HepG2 (cell line): ENCODE measurements around the gene SVOP. TPM values are rescaled to one million over a fixed set of nuclear protein-coding genes. Genes with fewer than 3 reads are reported as not detected.

ENCODE experiments used
- ATAC-seq: fragments of 200-7000 bp; cut with Tn5 transposase; 3 replicates; pipeline ENCODE4 v1.9.1; 2020; ENCODE audit warnings: mild to moderate bottlenecking, moderate library complexity
- BruUV-seq: library from RNA; stranded (reverse); fragments of 400-500 nt; replicated peaks from 2 replicates; lab custom pipeline; 2021; lab: Mats Ljungman, UMichigan
- CTCF ChIA-PET: fragments of 300-600 bp; formaldehyde crosslinking; extraction: SDS; loops from one replicate; lab custom pipeline; 2021; ENCODE audit warnings: low total read pairs, inconsistent platforms, low intra/inter-chr PET ratio; lab: Yijun Ruan, JAX
- POLR2A ChIA-PET: fragments of 350-600 bp; sonication (Branson Sonifier 250); formaldehyde crosslinking; loops from one replicate; lab custom pipeline; 2020; ENCODE audit warnings: antibody characterized with exemption, inconsistent platforms; lab: Yijun Ruan, JAX
- DNase-seq: peaks from one replicate; pipeline ENCODE4 v3.0.0-alpha.2; 2015; ENCODE audit warnings: low spot score
- FAIRE-seq: peaks from 3 replicates; lab custom pipeline; 2011; peaks lifted over from hg19 to GRCh38; lab: Jason Lieb, UNC
- H2AFZ ChIP-seq: one replicate; pipeline ENCODE4 v1.6.1; 2011; ENCODE audit warnings: low read length, inconsistent platforms
- H3K27ac ChIP-seq: fragments of 300-600 bp; 3 replicates; pipeline ENCODE4 v1.8.0; 2011; ENCODE audit warnings: mixed run types, mild to moderate bottlenecking, mixed read lengths, low read length, inconsistent platforms; ENCODE audit not compliant: insufficient read depth; ENCODE audit errors: extremely low read length
- H3K27me3 ChIP-seq, 2 experiments: fragments of 200-600 bp in 1 of 2; 2 replicates in 1 of 2; 3 replicates in 1 of 2; pipeline versions ENCODE4 v1.6.0 to v1.8.0; 2011; ENCODE audit warnings: low read length in 2 of 2, mild to moderate bottlenecking in 2 of 2, moderate library complexity in 2 of 2, inconsistent platforms in 1 of 2; ENCODE audit not compliant: insufficient read depth in 2 of 2, control insufficient read depth in 1 of 2
- H3K36me3 ChIP-seq, 2 experiments: fragments of 200-600 bp in 1 of 2; replicated peaks in 1 of 2; 2 replicates in 1 of 2; 3 replicates in 1 of 2; pipeline versions ENCODE4 v1.5.1 to v1.8.0; 2011; ENCODE audit warnings: low read length in 2 of 2, inconsistent platforms in 1 of 2; ENCODE audit not compliant: insufficient read depth in 2 of 2, control insufficient read depth in 1 of 2
- H3K4me1 ChIP-seq: 2 replicates; pipeline ENCODE4 v1.5.1; 2012; ENCODE audit warnings: low read length, inconsistent platforms; ENCODE audit not compliant: insufficient read depth
- H3K4me2 ChIP-seq: 2 replicates; pipeline ENCODE4 v1.6.0; 2011; ENCODE audit warnings: low read depth, low read length, inconsistent platforms
- H3K4me3 ChIP-seq, 3 experiments: fragments of 200-600 bp in 1 of 3; sonication (generic), shearing (Covaris generic) in 1 of 3; replicated peaks in 1 of 3; 2 replicates each; pipeline ENCODE4 v1.5.1; 2011 to 2016; ENCODE audit warnings: low read length in 3 of 3, inconsistent platforms in 2 of 3, low read depth in 2 of 3, mild to moderate bottlenecking in 2 of 3, control low read depth in 1 of 3, mixed read lengths in 1 of 3; ENCODE audit not compliant: insufficient read depth in 1 of 3
- H3K79me2 ChIP-seq: one replicate; pipeline ENCODE4 v1.6.1; 2011; ENCODE audit warnings: low read length, inconsistent platforms; ENCODE audit not compliant: insufficient read depth
- H3K9ac ChIP-seq: 2 replicates; pipeline ENCODE4 v1.6.0; 2011; ENCODE audit warnings: mild to moderate bottlenecking, low read depth, low read length, inconsistent platforms; ENCODE audit not compliant: insufficient read depth
- H3K9me3 ChIP-seq: 2 replicates; pipeline ENCODE4 v1.5.1; 2012; ENCODE audit warnings: mild to moderate bottlenecking, low read length
- H4K20me1 ChIP-seq: 2 replicates; pipeline ENCODE4 v1.6.0; 2011; ENCODE audit warnings: inconsistent platforms, mild to moderate bottlenecking, low read length, moderate library complexity; ENCODE audit not compliant: insufficient read depth
- GATA4 ChIP-seq: sonication (generic); IDR thresholded peaks from 2 replicates; pipeline ENCODE4 v1.6.1; 2016; ENCODE audit warnings: antibody characterized with exemption, low read depth, borderline replicate concordance
- MYNN ChIP-seq: sonication (generic); formaldehyde crosslinking; IDR thresholded peaks from 2 replicates; pipeline ENCODE4 v1.4.0; 2020; ENCODE audit warnings: mild to moderate bottlenecking, low read depth, missing genetic modification reagents
- ZBTB43 ChIP-seq: sonication (generic); formaldehyde crosslinking; conservative IDR thresholded peaks from 2 replicates; pipeline ENCODE4 v1.4.0; 2020; ENCODE audit warnings: missing genetic modification reagents
- ZBTB7B ChIP-seq: sonication (generic); formaldehyde crosslinking; IDR thresholded peaks from 2 replicates; pipeline ENCODE4 v1.4.0; 2020; ENCODE audit warnings: missing genetic modification reagents
- ZNF224 ChIP-seq: sonication (generic); formaldehyde crosslinking; IDR thresholded peaks from 2 replicates; pipeline ENCODE4 v1.5.0; 2020; ENCODE audit warnings: mild to moderate bottlenecking, missing genetic modification reagents
- ZNF432 ChIP-seq: sonication (generic); formaldehyde crosslinking; IDR thresholded peaks from 2 replicates; pipeline ENCODE4 v1.5.0; 2020; ENCODE audit warnings: missing genetic modification reagents, mild to moderate bottlenecking, borderline replicate concordance
- ZNF484 ChIP-seq: sonication (generic); formaldehyde crosslinking; IDR thresholded peaks from 2 replicates; pipeline ENCODE4 v1.5.1; 2020; ENCODE audit warnings: mild to moderate bottlenecking, low read depth, missing genetic modification reagents, borderline replicate concordance
- ZNF557 ChIP-seq: sonication (generic); formaldehyde crosslinking; IDR thresholded peaks from 2 replicates; pipeline ENCODE4 v1.4.0; 2020; ENCODE audit warnings: missing genetic modification reagents
- ZNF615 ChIP-seq: sonication (generic); formaldehyde crosslinking; IDR thresholded peaks from 2 replicates; pipeline ENCODE4 v1.5.0; 2020; ENCODE audit warnings: mild to moderate bottlenecking, missing genetic modification reagents, borderline replicate concordance
- ZNF781 ChIP-seq: sonication (generic); formaldehyde crosslinking; IDR thresholded peaks from 2 replicates; pipeline ENCODE4 v1.5.1; 2020; ENCODE audit warnings: borderline replicate concordance, mild to moderate bottlenecking, missing genetic modification reagents; ENCODE audit errors: not compliant biosample characterization
- ZNF850 ChIP-seq: sonication (generic); formaldehyde crosslinking; conservative IDR thresholded peaks from 2 replicates; pipeline ENCODE4 v1.9.0; 2021; ENCODE audit warnings: mild to moderate bottlenecking, missing genetic modification reagents
- ZSCAN25 ChIP-seq: sonication (generic); formaldehyde crosslinking; IDR thresholded peaks from 2 replicates; pipeline ENCODE4 v1.8.0; 2022; ENCODE audit warnings: mild to moderate bottlenecking, missing genetic modification reagents
- WGBS: methylation state at CpG from one replicate; pipeline ENCODE4 v1.1.6; 2017; ENCODE audit warnings: low lambda C conversion rate; 5-methylcytosine and 5-hydroxymethylcytosine counted together
- in situ Hi-C: cut with HindIII; loops from 2 replicates; pipeline ENCODE4 v1.10.0; 2017; ENCODE audit warnings: low pct_unique_long_range_greater_than_20kb; ENCODE audit not compliant: extremely low pct_ligation_motif_present
- intact Hi-C: fragments of 100-400 bp; cut with micrococcal nuclease; formaldehyde crosslinking; loops from one replicate; pipeline ENCODE4 v1.10.0; 2022; ENCODE audit not compliant: unreplicated experiment
- polyA plus RNA-seq, 8 experiments: library from polyadenylated mRNA; depleted of rRNA in 3 of 8; stranded (reverse) in 7 of 8; unstranded in 1 of 8; fragments of >200 nt; fragmentation: Illumina TruSeq in 4 of 8; extraction: Trizol in 4 of 8; gene quantifications; 2 replicates each; pipeline versions ENCODE4 v1.2.1 to v1.2.3, GENCODE V29; 2011 to 2016; ENCODE audit warnings: low read depth in 4 of 8, missing spikeins in 1 of 8, mixed read lengths in 1 of 8; ENCODE audit not compliant: insufficient read depth in 1 of 8
- total RNA-seq, 5 experiments: library from RNA; depleted of rRNA; stranded (reverse); fragments of >200 nt; fragmentation: Illumina TruSeq; extraction: Trizol; gene quantifications; 2 replicates each; pipeline ENCODE4 v1.2.3, GENCODE V29; 2016; ENCODE audit warnings: low read depth in 1 of 5
- TF ChIP-seq, protein P1 (sequence below): sonication (generic); formaldehyde crosslinking; IDR thresholded peaks from 2 replicates; pipeline ENCODE4 v1.4.0; 2020; ENCODE audit warnings: mild to moderate bottlenecking, low read depth, missing genetic modification reagents
- TF ChIP-seq, protein P2 (sequence below): sonication (generic); formaldehyde crosslinking; IDR thresholded peaks from 2 replicates; pipeline ENCODE4 v1.5.0; 2020; ENCODE audit warnings: mild to moderate bottlenecking, missing genetic modification reagents, moderate library complexity
- TF ChIP-seq, protein P3 (sequence below): sonication (generic); formaldehyde crosslinking; IDR thresholded peaks from 2 replicates; pipeline ENCODE4 v1.4.0; 2020; ENCODE audit warnings: mild to moderate bottlenecking, missing genetic modification reagents

SVOP gene
- total and polyA plus RNA-seq, 2 of the 13 experiments (the other 11 are each of a cell fraction or from before 2014, with no cell fraction given): not detected

- TF ChIP-seq ZNF615 (CRISPR knock-in tag) (no peak), ZNF224 (CRISPR knock-in tag) (no peak), ZNF850 (no peak), ZNF781 (CRISPR knock-in tag) (no peak), ZNF557 (no peak), ZBTB43 (CRISPR knock-in tag) (no peak), MYNN (CRISPR knock-in tag) (no peak)
- TF ChIP-seq, protein P1, sequence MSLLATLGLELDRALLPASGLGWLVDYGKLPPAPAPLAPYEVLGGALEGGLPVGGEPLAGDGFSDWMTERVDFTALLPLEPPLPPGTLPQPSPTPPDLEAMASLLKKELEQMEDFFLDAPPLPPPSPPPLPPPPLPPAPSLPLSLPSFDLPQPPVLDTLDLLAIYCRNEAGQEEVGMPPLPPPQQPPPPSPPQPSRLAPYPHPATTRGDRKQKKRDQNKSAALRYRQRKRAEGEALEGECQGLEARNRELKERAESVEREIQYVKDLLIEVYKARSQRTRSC (CRISPR knock-in tag): no peak
- TF ChIP-seq, protein P2, sequence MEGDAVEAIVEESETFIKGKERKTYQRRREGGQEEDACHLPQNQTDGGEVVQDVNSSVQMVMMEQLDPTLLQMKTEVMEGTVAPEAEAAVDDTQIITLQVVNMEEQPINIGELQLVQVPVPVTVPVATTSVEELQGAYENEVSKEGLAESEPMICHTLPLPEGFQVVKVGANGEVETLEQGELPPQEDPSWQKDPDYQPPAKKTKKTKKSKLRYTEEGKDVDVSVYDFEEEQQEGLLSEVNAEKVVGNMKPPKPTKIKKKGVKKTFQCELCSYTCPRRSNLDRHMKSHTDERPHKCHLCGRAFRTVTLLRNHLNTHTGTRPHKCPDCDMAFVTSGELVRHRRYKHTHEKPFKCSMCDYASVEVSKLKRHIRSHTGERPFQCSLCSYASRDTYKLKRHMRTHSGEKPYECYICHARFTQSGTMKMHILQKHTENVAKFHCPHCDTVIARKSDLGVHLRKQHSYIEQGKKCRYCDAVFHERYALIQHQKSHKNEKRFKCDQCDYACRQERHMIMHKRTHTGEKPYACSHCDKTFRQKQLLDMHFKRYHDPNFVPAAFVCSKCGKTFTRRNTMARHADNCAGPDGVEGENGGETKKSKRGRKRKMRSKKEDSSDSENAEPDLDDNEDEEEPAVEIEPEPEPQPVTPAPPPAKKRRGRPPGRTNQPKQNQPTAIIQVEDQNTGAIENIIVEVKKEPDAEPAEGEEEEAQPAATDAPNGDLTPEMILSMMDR (CRISPR knock-in tag): no peak
- TF ChIP-seq, all 625 proteins: peak for 0
Measured at GRCh38 chr12:108914121-108914531, 106.7 kb downstream of the SVOP start (continued).

DNA sequence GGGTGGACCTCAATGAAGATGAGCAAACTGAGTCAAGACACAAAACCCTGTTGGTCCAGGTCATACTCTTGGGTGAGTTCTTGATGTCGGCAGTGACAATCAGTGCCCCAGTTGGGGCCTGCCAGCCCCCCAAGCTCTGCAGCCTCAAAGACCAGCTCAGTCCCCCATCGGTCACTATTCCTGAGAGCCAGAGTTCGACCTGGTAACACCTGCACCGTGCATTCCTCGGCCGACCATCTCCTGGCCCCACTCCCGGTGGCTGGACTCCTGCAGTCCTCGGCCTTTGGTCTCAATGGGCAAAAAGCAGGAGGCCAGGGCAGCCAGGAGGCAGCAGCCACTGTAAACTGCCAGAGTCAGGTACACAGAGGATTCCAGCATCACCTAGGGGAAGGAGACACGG, 108.5 kb downstream of the SVOP start:
- Histone ChIP-seq H4K20me1 (no peaks in the 10 kb centered on the region), H3K4me3 (no peak overlapping the region), H3K9me3 (no peaks in the 10 kb centered on the region), H3K4me1 (no peaks in the 10 kb centered on the region), H3K36me3 (no peaks in the 10 kb centered on the region), H3K9ac (no peak overlapping the region), H3K27me3 (peaks cover 0 to 15% of the 10 kb centered on the region in 2 experiments; a peak in 1 of 5 replicates), H3K27ac (no peak overlapping the region), H3K4me2 (no peak overlapping the region), H3K79me2 (no peaks in the 10 kb centered on the region), H2AFZ (no peak overlapping the region)
- ChIA-PET POLR2A (no interaction called here), CTCF (no interaction called here)
- no peak for DNase-seq
- no TSS peak for BruUV-seq
- FAIRE-seq: no peak
- intact Hi-C loops: no loop called here
- no peak for ATAC-seq
- 36% methylated on average over 4 of the region's 9 CpGs for WGBS
- in situ Hi-C loops: no loop called here
- no peak for TF ChIP-seq ZSCAN25 (CRISPR knock-in tag)
- TF ChIP-seq ZNF484 (CRISPR knock-in tag): no peak
- TF ChIP-seq, protein P3, sequence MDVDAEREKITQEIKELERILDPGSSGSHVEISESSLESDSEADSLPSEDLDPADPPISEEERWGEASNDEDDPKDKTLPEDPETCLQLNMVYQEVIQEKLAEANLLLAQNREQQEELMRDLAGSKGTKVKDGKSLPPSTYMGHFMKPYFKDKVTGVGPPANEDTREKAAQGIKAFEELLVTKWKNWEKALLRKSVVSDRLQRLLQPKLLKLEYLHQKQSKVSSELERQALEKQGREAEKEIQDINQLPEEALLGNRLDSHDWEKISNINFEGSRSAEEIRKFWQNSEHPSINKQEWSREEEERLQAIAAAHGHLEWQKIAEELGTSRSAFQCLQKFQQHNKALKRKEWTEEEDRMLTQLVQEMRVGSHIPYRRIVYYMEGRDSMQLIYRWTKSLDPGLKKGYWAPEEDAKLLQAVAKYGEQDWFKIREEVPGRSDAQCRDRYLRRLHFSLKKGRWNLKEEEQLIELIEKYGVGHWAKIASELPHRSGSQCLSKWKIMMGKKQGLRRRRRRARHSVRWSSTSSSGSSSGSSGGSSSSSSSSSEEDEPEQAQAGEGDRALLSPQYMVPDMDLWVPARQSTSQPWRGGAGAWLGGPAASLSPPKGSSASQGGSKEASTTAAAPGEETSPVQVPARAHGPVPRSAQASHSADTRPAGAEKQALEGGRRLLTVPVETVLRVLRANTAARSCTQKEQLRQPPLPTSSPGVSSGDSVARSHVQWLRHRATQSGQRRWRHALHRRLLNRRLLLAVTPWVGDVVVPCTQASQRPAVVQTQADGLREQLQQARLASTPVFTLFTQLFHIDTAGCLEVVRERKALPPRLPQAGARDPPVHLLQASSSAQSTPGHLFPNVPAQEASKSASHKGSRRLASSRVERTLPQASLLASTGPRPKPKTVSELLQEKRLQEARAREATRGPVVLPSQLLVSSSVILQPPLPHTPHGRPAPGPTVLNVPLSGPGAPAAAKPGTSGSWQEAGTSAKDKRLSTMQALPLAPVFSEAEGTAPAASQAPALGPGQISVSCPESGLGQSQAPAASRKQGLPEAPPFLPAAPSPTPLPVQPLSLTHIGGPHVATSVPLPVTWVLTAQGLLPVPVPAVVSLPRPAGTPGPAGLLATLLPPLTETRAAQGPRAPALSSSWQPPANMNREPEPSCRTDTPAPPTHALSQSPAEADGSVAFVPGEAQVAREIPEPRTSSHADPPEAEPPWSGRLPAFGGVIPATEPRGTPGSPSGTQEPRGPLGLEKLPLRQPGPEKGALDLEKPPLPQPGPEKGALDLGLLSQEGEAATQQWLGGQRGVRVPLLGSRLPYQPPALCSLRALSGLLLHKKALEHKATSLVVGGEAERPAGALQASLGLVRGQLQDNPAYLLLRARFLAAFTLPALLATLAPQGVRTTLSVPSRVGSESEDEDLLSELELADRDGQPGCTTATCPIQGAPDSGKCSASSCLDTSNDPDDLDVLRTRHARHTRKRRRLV (CRISPR knock-in tag): no peak
- TF ChIP-seq ZNF432 (CRISPR knock-in tag): no peak
- TF ChIP-seq GATA4: no peak
- no peak for TF ChIP-seq ZBTB7B (CRISPR knock-in tag)
